GM19023 (cell line): ENCODE results near the gene CYP4F8.
"Not testable (repeated sequence)": the region's sequence is repeated elsewhere in the genome, so short reads cannot be mapped to it uniquely, and the experiment has no call there.

Experiments used
- ATAC-seq: cut with Tn5 transposase; IDR thresholded peaks from one replicate; pipeline ENCODE4 v1.9.1; 2021; ENCODE audit warnings: mild to moderate bottlenecking, moderate library complexity; ENCODE audit not compliant: unreplicated experiment

Gene CYP4F8

GRCh38 chr19:15643387-15643786 is 28.4 kb downstream of the CYP4F8 start:
- no peak for ATAC-seq

GRCh38 chr19:15644066-15644741 is 29.2 kb downstream of the CYP4F8 start:
- no peak for ATAC-seq

- ATAC-seq: no peak
Observed at GRCh38 chr19:15644816-15645215, 29.8 kb downstream of the CYP4F8 start.

- ATAC-seq: no peak
Observed at GRCh38 chr19:15649526-15649925, 34.5 kb downstream of the CYP4F8 start.

- ATAC-seq: not testable (repeated sequence)
Observed at GRCh38 chr19:15650123-15650522, 35.1 kb downstream of the CYP4F8 start.

- no peak for ATAC-seq
Observed at GRCh38 chr19:15651791-15652190, 36.8 kb downstream of the CYP4F8 start.

GRCh38 chr19:15652559-15653278 is 37.7 kb downstream of the CYP4F8 start:
- no peak for ATAC-seq

- ATAC-seq: no peak
Observed at GRCh38 chr19:15656467-15656866, 41.4 kb downstream of the CYP4F8 start.

GRCh38 chr19:15663247-15663646 is 48.2 kb downstream of the CYP4F8 start:
- no peak for ATAC-seq

- ATAC-seq: no peak
Observed at GRCh38 chr19:15666186-15666585, 51.2 kb downstream of the CYP4F8 start.

- ATAC-seq: no peak
Observed at GRCh38 chr19:15666883-15667282, 51.9 kb downstream of the CYP4F8 start.

- ATAC-seq: no peak
Observed at GRCh38 chr19:15669440-15669839, 54.4 kb downstream of the CYP4F8 start.

- ATAC-seq: no peak
Observed at GRCh38 chr19:15669891-15670290, 54.9 kb downstream of the CYP4F8 start.

- ATAC-seq: no peak
Observed at GRCh38 chr19:15671237-15671821, 56.3 kb downstream of the CYP4F8 start.

- ATAC-seq: no peak
Observed at GRCh38 chr19:15671891-15672579, 57.0 kb downstream of the CYP4F8 start.

GRCh38 chr19:15672580-15673175 is 57.7 kb downstream of the CYP4F8 start, which contains the start of gene CYP4F12:
CYP4F12 (plus strand) TSS chr19:15673087; CDS start chr19:15673530, 443 bp downstream.
- no peak for ATAC-seq

GRCh38 chr19:15673176-15673654 is 58.2 kb downstream of the CYP4F8 start:
- ATAC-seq: no peak

GRCh38 chr19:15675560-15675959 is 60.5 kb downstream of the CYP4F8 start:
- ATAC-seq: no peak

- ATAC-seq: no peak
Observed at GRCh38 chr19:15679089-15679488, 64.1 kb downstream of the CYP4F8 start.

- not testable (repeated sequence) for ATAC-seq
Observed at GRCh38 chr19:15679865-15680264, 64.8 kb downstream of the CYP4F8 start.
